ENCODE data around the gene CLDN9. TPM values are rescaled to one million over a fixed set of nuclear protein-coding genes. Genes with fewer than 3 reads are reported as not detected.

Gene CLDN9
- total and polyA plus RNA-seq, 4 donors = 0.05 to 0.32 (median 0.25) TPM

DNA sequence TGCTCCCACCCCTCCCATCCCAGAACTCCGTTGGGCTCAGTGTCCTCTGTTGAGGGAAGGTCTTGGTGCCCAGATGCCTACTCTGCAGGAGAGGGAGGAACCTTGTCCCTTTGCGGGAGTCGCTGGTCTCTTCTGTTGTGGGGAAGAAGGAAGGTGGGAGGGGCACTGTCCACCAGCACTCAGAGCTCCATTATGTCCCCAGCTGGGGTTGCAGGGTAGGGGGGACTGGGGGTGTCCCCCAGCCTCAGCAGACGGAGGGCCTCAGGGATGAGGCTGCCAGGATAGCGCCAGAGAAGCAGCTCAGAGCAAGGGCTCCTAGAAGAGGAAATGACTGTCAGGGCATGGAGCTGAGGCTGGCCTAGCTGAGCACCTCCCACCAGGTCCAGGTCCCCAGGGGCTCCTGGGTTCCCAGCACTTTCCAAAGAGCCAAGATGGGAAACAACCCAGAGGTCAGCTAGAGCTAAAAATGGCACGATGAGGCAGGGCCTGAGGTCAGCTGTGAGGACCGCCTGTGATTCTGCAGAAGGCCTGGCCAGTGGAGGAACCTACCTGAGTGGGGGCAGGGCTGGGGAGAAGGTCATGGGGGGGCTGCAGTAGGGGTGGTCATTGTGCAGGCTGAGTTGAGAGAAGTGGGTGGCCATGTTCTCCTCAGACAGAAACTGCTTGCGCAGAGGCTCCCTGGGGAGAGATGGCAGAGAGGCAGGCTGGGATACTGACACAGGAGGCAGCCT is 10.1 kb downstream of the CLDN9 start:
- DNase-seq (ENCODE audit: low spot score) = no peak
- H3K9me3 ChIP-seq (ENCODE audit: control insufficient read depth in 4 of 4, low read length in 3 of 4) = no peaks in the 10 kb centered on the region
- H3K4me3 ChIP-seq (ENCODE audit: low read depth in 1 of 3, low read length in 3 of 3) = peak overlapping the region in 1 of 3 donors; percentile 72
- H3K27me3 ChIP-seq (ENCODE audit: control insufficient read depth in 4 of 4, insufficient read depth in 4 of 4, low read length in 3 of 4) = no peaks in the 10 kb centered on the region
- 70% methylated on average over 8 of the region's 8 CpGs for WGBS
- H3K36me3 ChIP-seq (ENCODE audit: control insufficient read depth in 4 of 4, insufficient read depth in 3 of 4, low read depth in 1 of 4, low read length in 3 of 4) = peaks cover 0 to 14% (median 3%) of the 10 kb centered on the region in 4 donors
- H3K4me1 ChIP-seq (ENCODE audit: control insufficient read depth in 4 of 4, insufficient read depth in 4 of 4, low read length in 3 of 4) = peaks cover 14 to 39% (median 26%) of the 10 kb centered on the region in 4 donors
- no peak overlapping the region for H3K9ac ChIP-seq (ENCODE audit: low read depth in 1 of 2, low read length in 2 of 2)
- TF ChIP-seq, protein P1, sequence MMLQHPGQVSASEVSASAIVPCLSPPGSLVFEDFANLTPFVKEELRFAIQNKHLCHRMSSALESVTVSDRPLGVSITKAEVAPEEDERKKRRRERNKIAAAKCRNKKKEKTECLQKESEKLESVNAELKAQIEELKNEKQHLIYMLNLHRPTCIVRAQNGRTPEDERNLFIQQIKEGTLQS (IDR thresholded peaks at IDR 0.05) = no peak
- TF ChIP-seq EGR1 (IDR thresholded peaks at IDR 0.05; ENCODE audit: low read depth in 2 of 2) = no peak
- no peak for TF ChIP-seq FOXA2 (IDR thresholded peaks at IDR 0.05)
- TF ChIP-seq NR2F2 (IDR thresholded peaks at IDR 0.05) = no peak
- TF ChIP-seq, protein P2, sequence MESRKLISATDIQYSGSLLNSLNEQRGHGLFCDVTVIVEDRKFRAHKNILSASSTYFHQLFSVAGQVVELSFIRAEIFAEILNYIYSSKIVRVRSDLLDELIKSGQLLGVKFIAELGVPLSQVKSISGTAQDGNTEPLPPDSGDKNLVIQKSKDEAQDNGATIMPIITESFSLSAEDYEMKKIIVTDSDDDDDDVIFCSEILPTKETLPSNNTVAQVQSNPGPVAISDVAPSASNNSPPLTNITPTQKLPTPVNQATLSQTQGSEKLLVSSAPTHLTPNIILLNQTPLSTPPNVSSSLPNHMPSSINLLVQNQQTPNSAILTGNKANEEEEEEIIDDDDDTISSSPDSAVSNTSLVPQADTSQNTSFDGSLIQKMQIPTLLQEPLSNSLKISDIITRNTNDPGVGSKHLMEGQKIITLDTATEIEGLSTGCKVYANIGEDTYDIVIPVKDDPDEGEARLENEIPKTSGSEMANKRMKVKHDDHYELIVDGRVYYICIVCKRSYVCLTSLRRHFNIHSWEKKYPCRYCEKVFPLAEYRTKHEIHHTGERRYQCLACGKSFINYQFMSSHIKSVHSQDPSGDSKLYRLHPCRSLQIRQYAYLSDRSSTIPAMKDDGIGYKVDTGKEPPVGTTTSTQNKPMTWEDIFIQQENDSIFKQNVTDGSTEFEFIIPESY (IDR thresholded peaks at IDR 0.05) = no peak
- TF ChIP-seq, protein P3, sequence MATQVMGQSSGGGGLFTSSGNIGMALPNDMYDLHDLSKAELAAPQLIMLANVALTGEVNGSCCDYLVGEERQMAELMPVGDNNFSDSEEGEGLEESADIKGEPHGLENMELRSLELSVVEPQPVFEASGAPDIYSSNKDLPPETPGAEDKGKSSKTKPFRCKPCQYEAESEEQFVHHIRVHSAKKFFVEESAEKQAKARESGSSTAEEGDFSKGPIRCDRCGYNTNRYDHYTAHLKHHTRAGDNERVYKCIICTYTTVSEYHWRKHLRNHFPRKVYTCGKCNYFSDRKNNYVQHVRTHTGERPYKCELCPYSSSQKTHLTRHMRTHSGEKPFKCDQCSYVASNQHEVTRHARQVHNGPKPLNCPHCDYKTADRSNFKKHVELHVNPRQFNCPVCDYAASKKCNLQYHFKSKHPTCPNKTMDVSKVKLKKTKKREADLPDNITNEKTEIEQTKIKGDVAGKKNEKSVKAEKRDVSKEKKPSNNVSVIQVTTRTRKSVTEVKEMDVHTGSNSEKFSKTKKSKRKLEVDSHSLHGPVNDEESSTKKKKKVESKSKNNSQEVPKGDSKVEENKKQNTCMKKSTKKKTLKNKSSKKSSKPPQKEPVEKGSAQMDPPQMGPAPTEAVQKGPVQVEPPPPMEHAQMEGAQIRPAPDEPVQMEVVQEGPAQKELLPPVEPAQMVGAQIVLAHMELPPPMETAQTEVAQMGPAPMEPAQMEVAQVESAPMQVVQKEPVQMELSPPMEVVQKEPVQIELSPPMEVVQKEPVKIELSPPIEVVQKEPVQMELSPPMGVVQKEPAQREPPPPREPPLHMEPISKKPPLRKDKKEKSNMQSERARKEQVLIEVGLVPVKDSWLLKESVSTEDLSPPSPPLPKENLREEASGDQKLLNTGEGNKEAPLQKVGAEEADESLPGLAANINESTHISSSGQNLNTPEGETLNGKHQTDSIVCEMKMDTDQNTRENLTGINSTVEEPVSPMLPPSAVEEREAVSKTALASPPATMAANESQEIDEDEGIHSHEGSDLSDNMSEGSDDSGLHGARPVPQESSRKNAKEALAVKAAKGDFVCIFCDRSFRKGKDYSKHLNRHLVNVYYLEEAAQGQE (IDR thresholded peaks at IDR 0.05) = no peak
- TF ChIP-seq, protein P4, sequence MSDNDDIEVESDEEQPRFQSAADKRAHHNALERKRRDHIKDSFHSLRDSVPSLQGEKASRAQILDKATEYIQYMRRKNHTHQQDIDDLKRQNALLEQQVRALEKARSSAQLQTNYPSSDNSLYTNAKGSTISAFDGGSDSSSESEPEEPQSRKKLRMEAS (IDR thresholded peaks at IDR 0.05) = no peak
- TF ChIP-seq FOXA1 (IDR thresholded peaks at IDR 0.05) = no peak
- TF ChIP-seq HNF4G (IDR thresholded peaks at IDR 0.05) = no peak
- no peak for TF ChIP-seq RAD21 (IDR thresholded peaks at IDR 0.05)
- TF ChIP-seq GABPA (IDR thresholded peaks at IDR 0.05 in 1 of 2, conservative IDR thresholded peaks at IDR 0.05 in 1 of 2) = no peak
- TF ChIP-seq, protein P5, sequence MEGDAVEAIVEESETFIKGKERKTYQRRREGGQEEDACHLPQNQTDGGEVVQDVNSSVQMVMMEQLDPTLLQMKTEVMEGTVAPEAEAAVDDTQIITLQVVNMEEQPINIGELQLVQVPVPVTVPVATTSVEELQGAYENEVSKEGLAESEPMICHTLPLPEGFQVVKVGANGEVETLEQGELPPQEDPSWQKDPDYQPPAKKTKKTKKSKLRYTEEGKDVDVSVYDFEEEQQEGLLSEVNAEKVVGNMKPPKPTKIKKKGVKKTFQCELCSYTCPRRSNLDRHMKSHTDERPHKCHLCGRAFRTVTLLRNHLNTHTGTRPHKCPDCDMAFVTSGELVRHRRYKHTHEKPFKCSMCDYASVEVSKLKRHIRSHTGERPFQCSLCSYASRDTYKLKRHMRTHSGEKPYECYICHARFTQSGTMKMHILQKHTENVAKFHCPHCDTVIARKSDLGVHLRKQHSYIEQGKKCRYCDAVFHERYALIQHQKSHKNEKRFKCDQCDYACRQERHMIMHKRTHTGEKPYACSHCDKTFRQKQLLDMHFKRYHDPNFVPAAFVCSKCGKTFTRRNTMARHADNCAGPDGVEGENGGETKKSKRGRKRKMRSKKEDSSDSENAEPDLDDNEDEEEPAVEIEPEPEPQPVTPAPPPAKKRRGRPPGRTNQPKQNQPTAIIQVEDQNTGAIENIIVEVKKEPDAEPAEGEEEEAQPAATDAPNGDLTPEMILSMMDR (IDR thresholded peaks at IDR 0.05; ENCODE audit: low read depth, low read length, missing input control) = no peak
- TF ChIP-seq TAF1 (conservative IDR thresholded peaks at IDR 0.05) = no peak
- TF ChIP-seq SP1 (IDR thresholded peaks at IDR 0.05) = no peak
- no peak for TF ChIP-seq RXRA (IDR thresholded peaks at IDR 0.05)
- peak overlapping the region; percentile 95 to 97 for H3K27ac ChIP-seq (ENCODE audit: low read depth in 1 of 2, low read length in 2 of 2)

All from liver (tissue), 9 donors.